Uterus (tissue), 4 donors: ENCODE data around the gene UBL3. TPM values are rescaled to one million over a fixed set of nuclear protein-coding genes. Genes with fewer than 3 reads are reported as not detected.

Source experiments
- DNase-seq, 2 donors: peaks; one replicate each; pipeline ENCODE4 v3.0.0-alpha.2; 2019 to 2020
- H3K27ac ChIP-seq, 2 donors: fragments of 200-600 bp; sonication (generic); 1 replicate in 1 of 2; 2 replicates in 1 of 2; pipeline ENCODE4 v1.5.1; 2016 to 2018
- H3K27me3 ChIP-seq, 2 donors: fragments of 200-600 bp; sonication (generic); one replicate each; pipeline ENCODE4 v1.5.1; 2018 to 2019; ENCODE audit warnings: control low read depth in 1 of 2
- H3K36me3 ChIP-seq, 2 donors: fragments of 200-600 bp; sonication (generic); one replicate each; pipeline ENCODE4 v1.5.1; 2019; ENCODE audit warnings: control low read depth in 1 of 2
- H3K4me1 ChIP-seq, 2 donors: fragments of 200-600 bp; sonication (generic); one replicate each; pipeline ENCODE4 v1.5.1; 2018 to 2019; ENCODE audit warnings: control low read depth in 1 of 2
- H3K4me3 ChIP-seq, 2 donors: fragments of 200-600 bp; sonication (generic); 1 replicate in 1 of 2; 2 replicates in 1 of 2; pipeline ENCODE4 v1.5.1; 2018 to 2019; ENCODE audit warnings: mild to moderate bottlenecking in 1 of 2
- H3K9me3 ChIP-seq, 2 donors: fragments of 200-600 bp; sonication (generic); one replicate each; pipeline ENCODE4 v1.5.1; 2019; ENCODE audit warnings: control low read depth in 1 of 2
- POLR2A ChIP-seq, 2 donors: fragments of 450-650 bp; IDR thresholded peaks; one replicate each; pipeline ENCODE4 v1.6.1; 2016; ENCODE audit warnings: antibody characterized with exemption in 2 of 2, mild to moderate bottlenecking in 1 of 2, moderate library complexity in 1 of 2
- intact Hi-C: fragments of 100-400 bp; cut with DNase I; formaldehyde crosslinking; loops from one replicate; pipeline ENCODE4 v1.15.1; 2023; ENCODE audit warnings: low total_unique reads
- small RNA-seq: library from RNA; depleted of rRNA; stranded (forward); fragments of <200 nt; gene quantifications from one replicate; pipeline ENCODE3, GENCODE V24; 2016
- total RNA-seq, 4 donors: library from RNA; depleted of rRNA in 3 of 4; stranded (reverse); fragments of >200 nt in 3 of 4; gene quantifications; one replicate each; pipeline versions ENCODE4 v1.1.0 to v1.2.4, GENCODE V29; 2014 to 2023
- TF ChIP-seq, protein P1 (sequence below), 4 experiments: fragments of 200-600 bp in 2 of 4; fragments of 450-650 bp in 2 of 4; sonication (generic) in 2 of 4; IDR thresholded peaks; one replicate each; pipeline ENCODE4 v1.5.1; 2016 to 2019; ENCODE audit warnings: antibody characterized with exemption in 4 of 4, mild to moderate bottlenecking in 2 of 4, moderate library complexity in 1 of 4
- donor health status: DM: yes; HTN: yes; CAD: no.

UBL3 gene
- total RNA-seq, 4 donors from 2014 or later, result 30.2 to 59.7 (median 56.8) TPM

DNA sequence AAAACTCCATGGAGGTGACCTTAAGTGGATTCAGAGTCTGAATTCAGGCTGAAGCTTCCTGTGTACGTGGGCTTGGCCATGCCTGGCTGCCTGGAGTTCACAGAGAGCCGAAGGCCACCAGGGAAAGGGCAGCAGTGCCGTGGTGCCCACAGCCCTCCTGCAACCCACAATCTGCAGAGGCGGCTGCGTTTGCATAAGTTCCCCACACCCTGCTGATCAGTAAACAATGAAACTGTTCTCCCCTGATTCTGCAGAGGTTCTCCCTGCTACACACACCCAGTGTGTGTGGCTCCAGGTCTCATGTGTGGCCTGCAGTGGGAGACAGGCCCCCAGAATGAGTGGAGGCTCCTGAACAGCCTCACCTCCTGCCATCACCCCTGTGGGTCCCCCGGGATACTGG lies 128.0 kb downstream of the UBL3 start:
- Histone ChIP-seq H3K36me3 (no peaks in the 10 kb centered on the region), H3K4me3 (no peak overlapping the region), H3K27ac (no peak overlapping the region), H3K4me1 (no peaks in the 10 kb centered on the region), H3K27me3 (no peaks in the 10 kb centered on the region), H3K9me3 (no peaks in the 10 kb centered on the region)
- no peak for DNase-seq
- TF ChIP-seq, protein P1, sequence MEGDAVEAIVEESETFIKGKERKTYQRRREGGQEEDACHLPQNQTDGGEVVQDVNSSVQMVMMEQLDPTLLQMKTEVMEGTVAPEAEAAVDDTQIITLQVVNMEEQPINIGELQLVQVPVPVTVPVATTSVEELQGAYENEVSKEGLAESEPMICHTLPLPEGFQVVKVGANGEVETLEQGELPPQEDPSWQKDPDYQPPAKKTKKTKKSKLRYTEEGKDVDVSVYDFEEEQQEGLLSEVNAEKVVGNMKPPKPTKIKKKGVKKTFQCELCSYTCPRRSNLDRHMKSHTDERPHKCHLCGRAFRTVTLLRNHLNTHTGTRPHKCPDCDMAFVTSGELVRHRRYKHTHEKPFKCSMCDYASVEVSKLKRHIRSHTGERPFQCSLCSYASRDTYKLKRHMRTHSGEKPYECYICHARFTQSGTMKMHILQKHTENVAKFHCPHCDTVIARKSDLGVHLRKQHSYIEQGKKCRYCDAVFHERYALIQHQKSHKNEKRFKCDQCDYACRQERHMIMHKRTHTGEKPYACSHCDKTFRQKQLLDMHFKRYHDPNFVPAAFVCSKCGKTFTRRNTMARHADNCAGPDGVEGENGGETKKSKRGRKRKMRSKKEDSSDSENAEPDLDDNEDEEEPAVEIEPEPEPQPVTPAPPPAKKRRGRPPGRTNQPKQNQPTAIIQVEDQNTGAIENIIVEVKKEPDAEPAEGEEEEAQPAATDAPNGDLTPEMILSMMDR (IDR thresholded peaks at IDR 0.05), result no peak
- TF ChIP-seq POLR2A (IDR thresholded peaks at IDR 0.05), result no peak
- intact Hi-C loops, result no loop called here

DNA sequence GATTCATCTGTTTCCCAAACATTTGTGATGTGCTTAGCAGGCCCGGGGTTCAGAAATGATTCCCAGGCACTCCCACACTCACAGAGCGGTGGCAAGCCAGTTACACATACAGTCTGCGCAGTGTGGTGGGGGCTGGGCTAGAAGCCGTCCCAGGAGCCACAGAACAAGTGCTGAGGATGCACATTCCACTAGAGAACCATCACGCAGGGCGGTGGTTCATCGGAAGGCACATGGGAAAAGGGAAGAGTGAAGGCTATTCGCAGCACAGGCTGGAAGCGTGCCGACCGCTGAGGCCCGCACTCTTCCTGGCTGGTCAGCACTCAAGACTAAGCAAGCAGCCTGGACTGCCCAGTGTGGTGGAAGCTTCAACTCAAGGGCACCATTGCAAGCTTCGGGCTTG lies 128.7 kb downstream of the UBL3 start:
- no peaks in the 10 kb centered on the region for H3K4me1 ChIP-seq
- H3K36me3 ChIP-seq, result no peaks in the 10 kb centered on the region
- no peak overlapping the region for H3K4me3 ChIP-seq
- no peak overlapping the region for H3K27ac ChIP-seq
- no peak for DNase-seq
- no peak for TF ChIP-seq POLR2A (IDR thresholded peaks at IDR 0.05)
- TF ChIP-seq, protein P1 (IDR thresholded peaks at IDR 0.05), result no peak
- no peaks in the 10 kb centered on the region for H3K27me3 ChIP-seq
- H3K9me3 ChIP-seq, result no peaks in the 10 kb centered on the region
- intact Hi-C loops, result no loop called here

DNA sequence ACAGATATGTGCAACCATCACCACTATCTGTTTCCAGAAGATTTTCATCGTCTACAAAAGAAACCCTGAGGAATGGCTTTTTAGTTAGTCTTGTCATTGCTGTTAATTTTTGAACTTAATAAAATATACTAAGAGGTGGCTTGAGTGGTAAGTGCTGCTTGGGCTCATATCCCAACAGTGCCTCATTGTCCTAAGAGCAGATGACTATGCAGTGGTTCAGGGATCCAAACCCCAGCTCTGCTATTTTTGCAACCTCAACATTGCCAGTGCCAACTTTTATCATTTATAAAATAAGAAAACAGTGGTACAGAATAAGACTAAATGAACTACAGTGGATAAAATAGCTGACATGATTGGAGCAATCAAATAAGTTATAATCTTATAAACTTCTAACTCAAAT lies 131.7 kb downstream of the UBL3 start:
- Histone ChIP-seq H3K27ac (no peak overlapping the region), H3K4me3 (no peak overlapping the region), H3K9me3 (no peaks in the 10 kb centered on the region), H3K36me3 (no peaks in the 10 kb centered on the region), H3K27me3 (no peaks in the 10 kb centered on the region), H3K4me1 (no peaks in the 10 kb centered on the region)
- TF ChIP-seq, protein P1 (IDR thresholded peaks at IDR 0.05), result no peak
- TF ChIP-seq POLR2A (IDR thresholded peaks at IDR 0.05), result no peak
- no peak for DNase-seq
- intact Hi-C loops, result no loop called here

DNA sequence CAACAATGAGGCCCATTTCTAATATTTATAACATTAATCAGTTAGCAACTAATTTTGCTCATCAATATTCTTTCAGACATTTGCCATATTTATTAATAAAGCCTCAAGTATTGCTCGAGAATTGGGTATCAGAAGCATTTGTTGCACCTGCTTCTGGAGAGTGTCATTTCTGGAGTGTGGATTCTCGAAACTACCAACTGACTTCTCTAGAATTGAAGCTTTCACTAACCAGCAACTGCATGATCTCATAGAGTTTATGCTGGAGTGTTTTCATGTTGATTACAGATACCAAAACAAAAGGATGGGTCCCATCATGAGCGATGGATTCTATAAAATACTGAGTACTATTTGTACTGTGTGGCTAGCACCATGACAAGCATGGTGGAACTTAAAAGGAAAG lies 133.9 kb downstream of the UBL3 start:
- no peak for TF ChIP-seq POLR2A (IDR thresholded peaks at IDR 0.05)
- TF ChIP-seq, protein P1 (IDR thresholded peaks at IDR 0.05), result no peak
- intact Hi-C loops, result no loop called here
- no peaks in the 10 kb centered on the region for H3K4me1 ChIP-seq

More for the DNA sequence above, 133.9 kb downstream of the UBL3 start:
- no peak overlapping the region for H3K27ac ChIP-seq
- DNase-seq, result no peak
- H3K4me3 ChIP-seq, result no peak overlapping the region
- H3K36me3 ChIP-seq, result no peaks in the 10 kb centered on the region
- H3K27me3 ChIP-seq, result no peaks in the 10 kb centered on the region
- no peaks in the 10 kb centered on the region for H3K9me3 ChIP-seq

Small RNAs within 50 kb of the gene (small RNA-seq; reads per million reads assigned to genes)
- gene RF00017 (not detected), gene TIMM8BP1 (not detected)
